ENCODE measurements around the gene SRSF3.
"Not testable (repeated sequence)": the region's sequence is repeated elsewhere in the genome, so short reads cannot be mapped to it uniquely, and the experiment has no call there.

Gene SRSF3

GRCh38 chr6:36574679-36575078, 19.5 kb upstream of the SRSF3 start:
- no peak for DNase-seq (ENCODE audit: low read depth, low spot score)

GRCh38 chr6:36576578-36576977, 17.6 kb upstream of the SRSF3 start:
- DNase-seq (ENCODE audit: low read depth, low spot score), result no peak

- DNase-seq (ENCODE audit: low read depth, low spot score), result no peak
These were observed 16.9 kb upstream of the SRSF3 start for GRCh38 chr6:36577301-36577700.

- no peak for DNase-seq (ENCODE audit: low read depth, low spot score)
These were observed 16.1 kb upstream of the SRSF3 start for GRCh38 chr6:36578030-36578429.

- no peak for DNase-seq (ENCODE audit: low read depth, low spot score)
These were observed 15.7 kb upstream of the SRSF3 start for GRCh38 chr6:36578431-36578830.

GRCh38 chr6:36580184-36580526, 14.0 kb upstream of the SRSF3 start:
- DNase-seq (ENCODE audit: low read depth, low spot score), result no peak

GRCh38 chr6:36581716-36582115, 12.4 kb upstream of the SRSF3 start:
- no peak for DNase-seq (ENCODE audit: low read depth, low spot score)

GRCh38 chr6:36586606-36587005, 7.6 kb upstream of the SRSF3 start:
- DNase-seq (ENCODE audit: low read depth, low spot score), result no peak

GRCh38 chr6:36589025-36589400, 5.1 kb upstream of the SRSF3 start:
- DNase-seq (ENCODE audit: low read depth, low spot score), result not testable (repeated sequence)

GRCh38 chr6:36590237-36590636, 3.9 kb upstream of the SRSF3 start:
- DNase-seq (ENCODE audit: low read depth, low spot score), result no peak

- no peak for DNase-seq (ENCODE audit: low read depth, low spot score)
These were observed 1.9 kb upstream of the SRSF3 start for GRCh38 chr6:36592221-36592655.

- DNase-seq (ENCODE audit: low read depth, low spot score), result no peak
These were observed 563 bp upstream of the SRSF3 start for GRCh38 chr6:36593569-36594028.

GRCh38 chr6:36594816-36595643, 868 bp downstream of the SRSF3 start:
- no peak for DNase-seq (ENCODE audit: low read depth, low spot score)

- no peak for DNase-seq (ENCODE audit: low read depth, low spot score)
These were observed 2.2 kb downstream of the SRSF3 start for GRCh38 chr6:36596356-36596755.

- no peak for DNase-seq (ENCODE audit: low read depth, low spot score)
These were observed 3.6 kb downstream of the SRSF3 start for GRCh38 chr6:36597775-36598174.

GRCh38 chr6:36598326-36598725, 4.2 kb downstream of the SRSF3 start:
- DNase-seq (ENCODE audit: low read depth, low spot score), result no peak

- DNase-seq (ENCODE audit: low read depth, low spot score), result no peak
These were observed 4.7 kb downstream of the SRSF3 start for GRCh38 chr6:36598739-36599318.

- DNase-seq (ENCODE audit: low read depth, low spot score), result no peak
These were observed 5.6 kb downstream of the SRSF3 start for GRCh38 chr6:36599791-36600209.

GRCh38 chr6:36600564-36601146, 6.5 kb downstream of the SRSF3 start:
- no peak for DNase-seq (ENCODE audit: low read depth, low spot score)

GRCh38 chr6:36601818-36602217, 7.7 kb downstream of the SRSF3 start:
- DNase-seq (ENCODE audit: low read depth, low spot score), result not testable (repeated sequence)

GRCh38 chr6:36603222-36604089, 9.3 kb downstream of the SRSF3 start:
- no peak for DNase-seq (ENCODE audit: low read depth, low spot score)
